Vagina (tissue), 2 donors: Measurements from ENCODE around the gene MAML2. TPM values are rescaled to one million over a fixed set of nuclear protein-coding genes. Genes with fewer than 3 reads are reported as not detected.

Experiments used
- DNase-seq, 2 donors: peaks; one replicate each; pipeline ENCODE4 v3.0.0-alpha.2; 2017; ENCODE audit errors: extremely low spot score in 2 of 2
- H3K27ac ChIP-seq: fragments of 200-600 bp; sonication (generic); one replicate; pipeline ENCODE4 v1.5.1; 2019
- H3K27me3 ChIP-seq: fragments of 200-600 bp; sonication (generic); one replicate; pipeline ENCODE4 v1.5.1; 2019
- H3K36me3 ChIP-seq, 2 donors: fragments of 200-600 bp; sonication (generic); one replicate each; pipeline ENCODE4 v1.5.1; 2017 to 2019
- H3K4me1 ChIP-seq: fragments of 200-600 bp; sonication (generic); one replicate; pipeline ENCODE4 v1.5.1; 2019
- H3K4me3 ChIP-seq, 2 donors: fragments of 200-600 bp; sonication (generic); 1 replicate in 1 of 2; 2 replicates in 1 of 2; pipeline ENCODE4 v1.5.1; 2016 to 2019
- H3K9me3 ChIP-seq: fragments of 200-600 bp; sonication (generic); one replicate; pipeline ENCODE4 v1.5.1; 2019
- POLR2A ChIP-seq, 2 donors: fragments of 450-650 bp; IDR thresholded peaks; one replicate each; pipeline ENCODE4 v1.6.1; 2017; ENCODE audit warnings: antibody characterized with exemption in 2 of 2, mild to moderate bottlenecking in 2 of 2, moderate library complexity in 2 of 2
- POLR2AphosphoS5 ChIP-seq, 2 donors: sonication (generic); formaldehyde crosslinking; IDR thresholded peaks; one replicate each; pipeline ENCODE4 v1.9.0; 2017; ENCODE audit warnings: antibody characterized with exemption in 2 of 2, mild to moderate bottlenecking in 2 of 2, low read depth in 1 of 2; ENCODE audit not compliant: insufficient read depth in 1 of 2
- intact Hi-C: fragments of 100-400 bp; cut with DNase I; formaldehyde crosslinking; loops from one replicate; pipeline ENCODE4 v1.15.1; 2023
- total RNA-seq: library from RNA; depleted of rRNA; stranded (reverse); fragments of >200 nt; gene quantifications from one replicate; pipeline ENCODE4 v1.2.3, GENCODE V29; 2016
- TF ChIP-seq, protein P1 (sequence below), 3 experiments: fragments of 450-650 bp in 2 of 3; fragments of 200-600 bp in 1 of 3; sonication (generic) in 1 of 3; IDR thresholded peaks; one replicate each; pipeline ENCODE4 v1.5.1; 2017 to 2019; ENCODE audit warnings: antibody characterized with exemption in 3 of 3, mild to moderate bottlenecking in 2 of 3, moderate library complexity in 2 of 3

Gene MAML2
- total RNA-seq, 1 donor from 2014 or later = 36.3 TPM

DNA sequence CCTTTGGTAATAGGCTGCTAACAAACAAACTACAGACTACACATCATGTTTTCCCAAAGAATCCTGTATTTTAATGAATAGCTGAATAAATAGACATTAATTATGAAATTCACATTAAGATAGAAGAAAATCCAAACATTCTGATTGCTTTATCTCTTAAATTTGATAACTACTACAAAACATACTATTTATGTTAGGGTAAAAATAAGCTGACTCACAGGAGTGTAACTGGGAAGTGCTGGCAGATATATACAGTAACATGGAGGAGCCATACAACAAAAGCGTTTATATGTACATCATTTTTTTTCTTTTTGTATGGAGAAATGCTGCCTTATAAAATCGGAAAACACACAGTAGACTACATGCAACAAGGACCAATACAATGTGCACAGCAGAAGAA is 366.4 kb downstream of the MAML2 start:
- H3K27me3 ChIP-seq = no peaks in the 10 kb centered on the region

DNA sequence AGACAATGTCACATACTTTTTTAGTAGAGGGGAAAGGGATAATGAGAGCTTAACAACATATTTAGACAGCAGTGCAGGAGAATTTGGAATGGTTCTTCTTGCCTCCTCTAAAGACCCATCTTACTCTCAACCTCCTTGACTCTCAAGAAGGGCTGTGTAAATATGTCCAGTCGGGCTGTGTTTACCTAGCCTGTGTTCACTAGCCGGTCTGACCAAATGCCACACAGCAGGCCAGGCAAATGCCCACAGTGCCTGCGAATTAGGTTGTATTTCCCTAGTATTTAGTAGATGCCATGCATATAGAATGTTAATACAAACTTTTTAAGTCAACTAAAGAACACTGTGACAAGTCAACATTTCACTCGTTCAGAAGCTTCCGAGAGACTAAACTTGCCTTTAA is 367.7 kb downstream of the MAML2 start:
- Histone ChIP-seq H3K27me3 (no peaks in the 10 kb centered on the region), H3K4me1 (no peaks in the 10 kb centered on the region), H3K4me3 (no peak overlapping the region), H3K36me3 (peaks cover 0 to 11% of the 10 kb centered on the region in 2 donors), H3K27ac (no peak overlapping the region), H3K9me3 (no peaks in the 10 kb centered on the region)
- intact Hi-C loops = no loop called here
- TF ChIP-seq POLR2A (IDR thresholded peaks at IDR 0.05) (no peak), POLR2AphosphoS5 (IDR thresholded peaks at IDR 0.05; ENCODE audit: insufficient read depth in 1 of 2, low read depth in 1 of 2) (no peak)
- TF ChIP-seq, protein P1, sequence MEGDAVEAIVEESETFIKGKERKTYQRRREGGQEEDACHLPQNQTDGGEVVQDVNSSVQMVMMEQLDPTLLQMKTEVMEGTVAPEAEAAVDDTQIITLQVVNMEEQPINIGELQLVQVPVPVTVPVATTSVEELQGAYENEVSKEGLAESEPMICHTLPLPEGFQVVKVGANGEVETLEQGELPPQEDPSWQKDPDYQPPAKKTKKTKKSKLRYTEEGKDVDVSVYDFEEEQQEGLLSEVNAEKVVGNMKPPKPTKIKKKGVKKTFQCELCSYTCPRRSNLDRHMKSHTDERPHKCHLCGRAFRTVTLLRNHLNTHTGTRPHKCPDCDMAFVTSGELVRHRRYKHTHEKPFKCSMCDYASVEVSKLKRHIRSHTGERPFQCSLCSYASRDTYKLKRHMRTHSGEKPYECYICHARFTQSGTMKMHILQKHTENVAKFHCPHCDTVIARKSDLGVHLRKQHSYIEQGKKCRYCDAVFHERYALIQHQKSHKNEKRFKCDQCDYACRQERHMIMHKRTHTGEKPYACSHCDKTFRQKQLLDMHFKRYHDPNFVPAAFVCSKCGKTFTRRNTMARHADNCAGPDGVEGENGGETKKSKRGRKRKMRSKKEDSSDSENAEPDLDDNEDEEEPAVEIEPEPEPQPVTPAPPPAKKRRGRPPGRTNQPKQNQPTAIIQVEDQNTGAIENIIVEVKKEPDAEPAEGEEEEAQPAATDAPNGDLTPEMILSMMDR (IDR thresholded peaks at IDR 0.05) = no peak
- no peak for DNase-seq

More for the DNA sequence above, 366.4 kb downstream of the MAML2 start:
- intact Hi-C loops = no loop called here
- Histone ChIP-seq H3K36me3 (peaks cover 0 to 23% of the 10 kb centered on the region in 2 donors), H3K4me1 (no peaks in the 10 kb centered on the region), H3K27ac (no peak overlapping the region), H3K9me3 (no peaks in the 10 kb centered on the region), H3K4me3 (no peak overlapping the region)
- DNase-seq = no peak
- TF ChIP-seq, protein P1 (IDR thresholded peaks at IDR 0.05) = no peak
- TF ChIP-seq POLR2AphosphoS5 (IDR thresholded peaks at IDR 0.05; ENCODE audit: insufficient read depth in 1 of 2, low read depth in 1 of 2) (no peak), POLR2A (IDR thresholded peaks at IDR 0.05) (no peak)

DNA sequence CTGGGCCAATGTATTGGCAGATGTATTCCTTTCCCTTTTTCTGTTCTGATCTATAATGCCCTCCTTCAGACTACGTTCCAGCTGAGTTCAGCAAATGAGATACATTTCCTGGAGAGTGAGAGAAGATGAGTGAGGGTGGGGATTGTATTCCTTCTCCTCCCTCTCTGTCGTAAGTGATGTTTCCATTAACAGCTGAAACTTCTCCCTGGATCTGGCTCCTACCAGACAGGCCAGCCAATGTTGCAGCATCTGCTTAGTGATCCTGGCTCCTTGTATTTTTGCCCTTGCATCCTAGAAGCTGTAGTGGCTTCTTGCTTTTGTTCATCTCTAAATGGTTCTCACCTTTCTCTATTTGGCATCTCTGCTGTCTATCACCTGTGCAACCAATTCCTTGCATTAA is 370.9 kb downstream of the MAML2 start:
- no peaks in the 10 kb centered on the region for H3K9me3 ChIP-seq
- no peak for TF ChIP-seq POLR2AphosphoS5 (IDR thresholded peaks at IDR 0.05; ENCODE audit: insufficient read depth in 1 of 2, low read depth in 1 of 2)
- TF ChIP-seq, protein P1 (IDR thresholded peaks at IDR 0.05) = no peak
- TF ChIP-seq POLR2A (IDR thresholded peaks at IDR 0.05) = no peak
- H3K27ac ChIP-seq = no peak overlapping the region
- no peaks in the 10 kb centered on the region for H3K4me1 ChIP-seq
- intact Hi-C loops = no loop called here
- H3K4me3 ChIP-seq = no peak overlapping the region
- no peaks in the 10 kb centered on the region for H3K36me3 ChIP-seq
- no peak for DNase-seq
- no peaks in the 10 kb centered on the region for H3K27me3 ChIP-seq

DNA sequence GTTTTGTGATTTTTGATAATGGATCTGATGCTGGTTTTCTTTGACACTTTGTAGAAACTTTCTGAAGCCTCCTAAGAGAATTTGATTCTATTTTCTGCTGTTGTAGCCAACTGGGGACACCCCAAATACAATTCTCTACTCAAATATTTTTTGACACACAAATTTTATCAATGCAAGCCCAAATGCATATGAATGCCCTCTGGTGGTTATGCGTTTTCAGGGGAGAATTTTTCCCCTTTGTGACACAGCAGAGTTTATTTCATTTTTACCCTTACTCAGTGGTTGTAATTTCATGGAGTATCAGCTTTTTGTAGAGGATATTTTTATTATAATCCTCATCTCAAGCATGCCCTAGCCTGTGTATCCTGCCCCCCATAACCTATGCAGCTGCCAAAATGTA is 374.4 kb downstream of the MAML2 start:
- Histone ChIP-seq H3K36me3 (no peaks in the 10 kb centered on the region), H3K27ac (no peak overlapping the region)
- intact Hi-C loops = no loop called here

DNA sequence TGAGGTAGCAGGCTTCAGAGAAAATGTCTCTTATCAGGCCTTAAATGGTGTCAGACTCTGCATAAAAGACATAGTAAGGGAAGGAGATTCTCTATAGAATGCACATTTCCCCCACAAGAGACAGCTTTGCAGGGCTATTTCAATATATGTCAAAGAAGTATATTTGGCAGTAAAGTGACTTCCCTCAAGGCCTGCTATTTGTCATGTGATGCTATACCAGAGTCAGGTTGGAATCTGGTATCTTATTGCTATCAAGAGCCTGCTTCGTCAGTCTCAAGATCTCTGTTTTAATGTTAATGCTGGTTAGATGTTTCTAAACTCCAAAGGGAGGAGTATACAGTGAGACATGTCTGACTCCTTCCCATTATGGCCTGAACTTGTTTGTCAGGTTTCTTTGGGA is 378.7 kb downstream of the MAML2 start:
- Histone ChIP-seq H3K4me1 (no peaks in the 10 kb centered on the region), H3K9me3 (no peaks in the 10 kb centered on the region), H3K4me3 (no peak overlapping the region), H3K27me3 (no peaks in the 10 kb centered on the region), H3K36me3 (no peaks in the 10 kb centered on the region), H3K27ac (no peak overlapping the region)
- TF ChIP-seq POLR2A (IDR thresholded peaks at IDR 0.05) (no peak), POLR2AphosphoS5 (IDR thresholded peaks at IDR 0.05; ENCODE audit: insufficient read depth in 1 of 2, low read depth in 1 of 2) (no peak)
- TF ChIP-seq, protein P1 (IDR thresholded peaks at IDR 0.05) = no peak
- intact Hi-C loops = no loop called here
- DNase-seq = no peak

More for the DNA sequence above, 374.4 kb downstream of the MAML2 start:
- TF ChIP-seq POLR2A (IDR thresholded peaks at IDR 0.05) (no peak), POLR2AphosphoS5 (IDR thresholded peaks at IDR 0.05; ENCODE audit: insufficient read depth in 1 of 2, low read depth in 1 of 2) (no peak)
- TF ChIP-seq, protein P1 (IDR thresholded peaks at IDR 0.05) = no peak
- no peaks in the 10 kb centered on the region for H3K4me1 ChIP-seq
- H3K4me3 ChIP-seq = no peak overlapping the region
- no peak for DNase-seq
- H3K27me3 ChIP-seq = no peaks in the 10 kb centered on the region
- no peaks in the 10 kb centered on the region for H3K9me3 ChIP-seq
